GM21367 (cell line): ENCODE results near the gene NSA2.
"Not testable (repeated sequence)": the region's sequence is repeated elsewhere in the genome, so short reads cannot be mapped to it uniquely, and the experiment has no call there.

Source experiments
- ATAC-seq: cut with Tn5 transposase; IDR thresholded peaks from one replicate; pipeline ENCODE4 v1.9.1; 2021; ENCODE audit not compliant: unreplicated experiment

NSA2 gene

GRCh38 chr5:74766849-74767578, at the start of gene NSA2, which contains the start of gene GFM2:
Gene NSA2, plus strand, starts transcription at chr5:74767249. Its CDS starts 112 bp downstream, at chr5:74767361.
Gene GFM2, minus strand, starts transcription at chr5:74767117. Its CDS starts 3,375 bp downstream, at chr5:74763742.
- peak; percentile 87 for ATAC-seq

GRCh38 chr5:74717596-74717995, 49.5 kb upstream of the NSA2 start:
- ATAC-seq = no peak

- no peak for ATAC-seq
These were observed 44.8 kb upstream of the NSA2 start for GRCh38 chr5:74722271-74722670.

- no peak for ATAC-seq
These were observed 41.7 kb upstream of the NSA2 start for GRCh38 chr5:74725331-74725730.

- no peak for ATAC-seq
These were observed 30.3 kb upstream of the NSA2 start for GRCh38 chr5:74736759-74737158.

- ATAC-seq = no peak
These were observed 28.6 kb upstream of the NSA2 start for GRCh38 chr5:74738406-74738805.

- ATAC-seq = not testable (repeated sequence)
These were observed 18.3 kb upstream of the NSA2 start for GRCh38 chr5:74748742-74749141.

GRCh38 chr5:74761241-74761640, 5.8 kb upstream of the NSA2 start:
- ATAC-seq = no peak

GRCh38 chr5:74762599-74762998, 4.5 kb upstream of the NSA2 start:
- no peak for ATAC-seq

GRCh38 chr5:74763504-74763903, 3.5 kb upstream of the NSA2 start:
- ATAC-seq = no peak

GRCh38 chr5:74765201-74765600, 1.8 kb upstream of the NSA2 start:
- no peak for ATAC-seq

GRCh38 chr5:74765929-74766328, 1.1 kb upstream of the NSA2 start:
- ATAC-seq = no peak

- ATAC-seq = peak; percentile 27
These were observed 616 bp upstream of the NSA2 start for GRCh38 chr5:74766418-74766848.

- peak; percentile 25 for ATAC-seq
These were observed 497 bp downstream of the NSA2 start for GRCh38 chr5:74767579-74767913.

GRCh38 chr5:74772359-74772758, 5.3 kb downstream of the NSA2 start:
- no peak for ATAC-seq

GRCh38 chr5:74778609-74779008, 11.6 kb downstream of the NSA2 start:
- no peak for ATAC-seq

- ATAC-seq = no peak
These were observed 19.8 kb downstream of the NSA2 start for GRCh38 chr5:74786851-74787250.

- no peak for ATAC-seq
These were observed 20.4 kb downstream of the NSA2 start for GRCh38 chr5:74787424-74787823.

- not testable (repeated sequence) for ATAC-seq
These were observed 24.6 kb downstream of the NSA2 start for GRCh38 chr5:74791669-74792068.

GRCh38 chr5:74798977-74799911, 32.2 kb downstream of the NSA2 start:
- no peak for ATAC-seq

GRCh38 chr5:74801197-74801596, 34.1 kb downstream of the NSA2 start:
- no peak for ATAC-seq

GRCh38 chr5:74801941-74802340, 34.9 kb downstream of the NSA2 start:
- ATAC-seq = no peak
